Esophagus squamous epithelium (tissue), 5 donors: ENCODE data around the gene PLA2G7. TPM values are rescaled to one million over a fixed set of nuclear protein-coding genes. Genes with fewer than 3 reads are reported as not detected.
A peak's percentile ranks its signal among the peaks of the same experiment; 100 is the strongest.

Source experiments
- DNase-seq: peaks from one replicate; lab custom pipeline; 2025; lab: John Stamatoyannopoulos, UW
- H3K27ac ChIP-seq, 4 donors: fragments of 200-600 bp; sonication (generic); one replicate each; pipeline ENCODE4 v1.5.1; 2016 to 2019; ENCODE audit warnings: mild to moderate bottlenecking in 1 of 4
- H3K27me3 ChIP-seq, 4 donors: fragments of 200-600 bp; sonication (generic); 1 replicate in 3 of 4; 2 replicates in 1 of 4; pipeline versions ENCODE4 v1.5.1 to v1.6.0; 2017 to 2021; ENCODE audit warnings: antibody characterized with exemption in 1 of 4
- H3K36me3 ChIP-seq, 3 donors: fragments of 200-600 bp; sonication (generic); one replicate each; pipeline ENCODE4 v1.5.1; 2016 to 2019
- H3K4me1 ChIP-seq, 3 donors: fragments of 200-600 bp; sonication (generic); one replicate each; pipeline ENCODE4 v1.5.1; 2017 to 2019
- H3K4me3 ChIP-seq, 4 donors: fragments of 200-600 bp; sonication (generic); 1 replicate in 3 of 4; 2 replicates in 1 of 4; pipeline ENCODE4 v1.5.1; 2016 to 2019; ENCODE audit warnings: mild to moderate bottlenecking in 2 of 4, moderate library complexity in 1 of 4
- H3K9me3 ChIP-seq, 3 donors: fragments of 200-600 bp; sonication (generic); one replicate each; pipeline ENCODE4 v1.5.1; 2016 to 2019
- POLR2A ChIP-seq, 4 donors: fragments of 450-650 bp; IDR thresholded peaks; one replicate each; pipeline ENCODE4 v1.6.1; 2017; ENCODE audit warnings: antibody characterized with exemption in 4 of 4, mild to moderate bottlenecking in 4 of 4, moderate library complexity in 3 of 4
- WGBS, 2 donors: methylation state at CpG; one replicate each; pipeline ENCODE4 v1.1.5; 2018; 5-methylcytosine and 5-hydroxymethylcytosine counted together
- intact Hi-C: fragments of 100-400 bp; cut with DNase I; formaldehyde crosslinking; loops from one replicate; pipeline ENCODE4 v1.15.0; 2022
- total RNA-seq, 4 donors: library from RNA; depleted of rRNA; stranded (reverse); fragments of >200 nt; gene quantifications; one replicate each; pipeline ENCODE4 v1.1.0, GENCODE V29; 2016
- TF ChIP-seq, protein P1 (sequence below), 6 experiments: fragments of 450-650 bp in 4 of 6; fragments of 200-600 bp in 2 of 6; sonication (generic) in 2 of 6; IDR thresholded peaks; one replicate each; pipeline ENCODE4 v1.5.1; 2016 to 2019; ENCODE audit warnings: antibody characterized with exemption in 6 of 6, mild to moderate bottlenecking in 4 of 6, moderate library complexity in 4 of 6
- donor health status: DM: yes; HTN: yes; CAD: no.

The PLA2G7 gene
- total RNA-seq: under 1 TPM in 2 of 4 donors, not detected in 2; 0.19 to 0.44 TPM

DNA sequence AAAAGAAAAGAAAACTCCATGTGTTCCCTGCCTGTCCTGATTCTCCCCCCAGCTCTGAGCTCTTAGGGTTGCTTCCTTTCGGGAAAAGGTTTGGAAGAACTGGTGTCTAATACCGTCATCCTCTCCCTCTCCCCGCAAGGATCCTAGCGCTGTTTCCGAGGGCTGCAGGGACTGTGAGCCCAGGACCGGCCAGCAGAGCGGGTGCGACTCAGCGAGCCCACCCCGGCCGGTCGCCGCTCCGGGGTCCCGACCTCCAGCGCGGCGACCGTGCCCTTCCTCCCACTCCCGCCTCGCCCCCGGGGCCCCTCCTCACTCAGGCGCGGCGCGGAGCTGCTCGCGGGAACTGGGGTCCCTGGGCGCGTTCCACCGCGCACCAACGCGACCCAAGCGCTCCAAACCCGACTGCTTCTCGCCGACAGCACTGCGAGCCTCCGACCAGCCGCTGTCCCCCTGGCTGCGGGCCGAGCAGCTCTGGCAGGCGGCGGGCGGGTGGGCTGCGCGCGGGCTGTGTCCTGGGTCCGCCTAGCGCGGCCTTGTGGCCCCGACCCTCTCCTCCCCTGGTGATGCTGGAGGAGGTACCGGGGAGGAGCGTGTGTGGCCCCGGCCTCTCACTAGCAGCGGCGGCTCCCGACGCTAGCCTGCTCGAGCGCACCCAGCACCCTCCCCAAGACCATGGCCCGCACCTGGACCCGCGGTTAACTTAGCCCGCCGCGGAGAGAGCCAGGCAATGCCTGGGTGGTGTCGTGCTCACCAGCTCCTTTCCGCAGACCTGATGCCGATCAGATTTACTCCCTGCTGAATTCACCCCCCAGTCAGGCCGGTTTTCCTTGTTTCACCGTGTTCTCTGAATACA is at the start of gene PLA2G7:
TSS of gene PLA2G7 (minus strand) at position 509 of the 853 bp plus-strand sequence. CDS start 12,484 bp downstream, outside the sequence.
- no peak for DNase-seq

DNA sequence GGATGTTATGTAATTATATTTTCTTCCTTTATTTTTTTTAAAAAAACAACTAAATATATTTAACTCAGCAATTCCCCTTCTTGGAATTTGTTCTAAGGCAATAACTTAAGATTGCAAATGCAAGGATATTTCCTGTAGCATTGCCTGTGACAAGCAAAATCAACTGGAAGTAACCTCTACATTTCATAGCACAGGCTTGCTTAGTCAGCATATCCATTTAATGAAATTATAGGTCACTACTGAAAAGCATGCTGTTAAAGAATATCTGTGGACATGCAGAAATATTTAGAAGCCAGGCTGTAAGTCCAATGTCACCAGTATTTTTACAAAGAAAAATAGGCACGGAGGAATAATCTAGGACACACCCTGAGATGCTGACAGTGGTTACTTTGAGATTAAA is 49.4 kb upstream of the PLA2G7 start:
- intact Hi-C loops: no loop called here
- TF ChIP-seq, protein P1, sequence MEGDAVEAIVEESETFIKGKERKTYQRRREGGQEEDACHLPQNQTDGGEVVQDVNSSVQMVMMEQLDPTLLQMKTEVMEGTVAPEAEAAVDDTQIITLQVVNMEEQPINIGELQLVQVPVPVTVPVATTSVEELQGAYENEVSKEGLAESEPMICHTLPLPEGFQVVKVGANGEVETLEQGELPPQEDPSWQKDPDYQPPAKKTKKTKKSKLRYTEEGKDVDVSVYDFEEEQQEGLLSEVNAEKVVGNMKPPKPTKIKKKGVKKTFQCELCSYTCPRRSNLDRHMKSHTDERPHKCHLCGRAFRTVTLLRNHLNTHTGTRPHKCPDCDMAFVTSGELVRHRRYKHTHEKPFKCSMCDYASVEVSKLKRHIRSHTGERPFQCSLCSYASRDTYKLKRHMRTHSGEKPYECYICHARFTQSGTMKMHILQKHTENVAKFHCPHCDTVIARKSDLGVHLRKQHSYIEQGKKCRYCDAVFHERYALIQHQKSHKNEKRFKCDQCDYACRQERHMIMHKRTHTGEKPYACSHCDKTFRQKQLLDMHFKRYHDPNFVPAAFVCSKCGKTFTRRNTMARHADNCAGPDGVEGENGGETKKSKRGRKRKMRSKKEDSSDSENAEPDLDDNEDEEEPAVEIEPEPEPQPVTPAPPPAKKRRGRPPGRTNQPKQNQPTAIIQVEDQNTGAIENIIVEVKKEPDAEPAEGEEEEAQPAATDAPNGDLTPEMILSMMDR (IDR thresholded peaks at IDR 0.05): no peak
- no peak for TF ChIP-seq POLR2A (IDR thresholded peaks at IDR 0.05)
- Histone ChIP-seq H3K9me3 (no peaks in the 10 kb centered on the region), H3K4me1 (no peaks in the 10 kb centered on the region), H3K27ac (no peak overlapping the region), H3K4me3 (no peak overlapping the region), H3K36me3 (no peaks in the 10 kb centered on the region), H3K27me3 (no peaks in the 10 kb centered on the region)
- WGBS, 2 donors: 70 to 77% methylated on average over 1 of the region's 1 CpG
- no peak for DNase-seq

More for the DNA sequence above, at the start of gene PLA2G7:
- Histone ChIP-seq H3K4me3 (peak within 1 kb of the TSS; percentile 35 to 71 (median 48)), H3K27ac (no peak within 1 kb of the TSS), H3K9me3 (no peaks in the 10 kb centered on the region), H3K4me1 (peaks cover 3 to 16% (median 14%) of the 10 kb centered on the region in 3 donors), H3K36me3 (no peaks in the 10 kb centered on the region), H3K27me3 (peaks cover 0 to 65% (median 2%) of the 10 kb centered on the region in 4 donors)
- WGBS, 2 donors: 2 to 10% methylated on average over 11 to 19 of the region's 73 CpGs
- intact Hi-C loops: no loop called here
- peak in 1 of 4 donors; percentile 45 for TF ChIP-seq POLR2A (IDR thresholded peaks at IDR 0.05)
- TF ChIP-seq, protein P1 (IDR thresholded peaks at IDR 0.05): no peak

DNA sequence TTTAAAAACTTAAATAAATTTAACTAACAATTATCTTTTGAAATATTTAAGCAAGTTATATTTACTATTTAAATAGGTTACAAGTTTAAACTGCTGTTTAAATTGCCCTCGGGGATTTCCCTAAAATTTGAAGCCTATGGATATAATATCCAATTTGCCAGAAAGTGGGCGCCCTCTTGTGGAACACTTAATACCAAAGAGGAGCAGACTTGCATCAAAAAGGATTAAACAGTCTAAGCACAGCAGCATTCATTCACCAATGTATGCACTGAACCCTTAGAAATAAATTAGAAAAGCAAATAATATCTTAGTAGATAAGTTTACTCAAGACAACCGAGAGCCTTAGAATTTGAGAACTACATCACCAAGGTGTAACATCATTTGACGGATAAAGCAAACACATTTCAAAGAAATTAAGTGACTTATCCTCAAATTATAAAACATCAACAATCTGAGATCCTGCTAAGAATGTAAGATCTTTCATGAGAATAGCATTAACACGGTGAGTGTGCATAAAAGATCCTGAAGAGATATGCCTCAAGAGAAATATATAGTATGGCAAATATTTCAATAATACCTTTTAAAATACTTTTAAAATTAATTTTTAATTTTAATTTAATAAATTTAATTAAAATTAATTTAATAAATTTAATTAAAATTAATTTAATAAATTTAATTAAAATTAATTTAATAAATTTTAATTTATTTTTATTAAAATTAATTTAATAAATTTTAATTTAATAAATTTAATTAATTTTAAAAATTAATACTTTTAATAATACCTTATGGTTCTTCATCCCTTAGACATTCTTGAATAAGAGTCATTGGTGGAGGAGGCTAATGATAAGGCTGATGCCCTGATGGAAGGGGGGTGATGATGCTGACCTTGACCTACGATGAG is 46.6 kb upstream of the PLA2G7 start:
- TF ChIP-seq, protein P1 (IDR thresholded peaks at IDR 0.05): peak; percentile 25 to 69 (median 52)
- no peak for TF ChIP-seq POLR2A (IDR thresholded peaks at IDR 0.05)
- DNase-seq: no peak
- WGBS, 2 donors: 29 to 33% methylated on average over 6 of the region's 6 CpGs
- Histone ChIP-seq H3K27me3 (no peaks in the 10 kb centered on the region), H3K4me3 (no peak overlapping the region), H3K4me1 (no peaks in the 10 kb centered on the region), H3K27ac (no peak overlapping the region), H3K9me3 (no peaks in the 10 kb centered on the region), H3K36me3 (no peaks in the 10 kb centered on the region)
- intact Hi-C loops: no loop called here

DNA sequence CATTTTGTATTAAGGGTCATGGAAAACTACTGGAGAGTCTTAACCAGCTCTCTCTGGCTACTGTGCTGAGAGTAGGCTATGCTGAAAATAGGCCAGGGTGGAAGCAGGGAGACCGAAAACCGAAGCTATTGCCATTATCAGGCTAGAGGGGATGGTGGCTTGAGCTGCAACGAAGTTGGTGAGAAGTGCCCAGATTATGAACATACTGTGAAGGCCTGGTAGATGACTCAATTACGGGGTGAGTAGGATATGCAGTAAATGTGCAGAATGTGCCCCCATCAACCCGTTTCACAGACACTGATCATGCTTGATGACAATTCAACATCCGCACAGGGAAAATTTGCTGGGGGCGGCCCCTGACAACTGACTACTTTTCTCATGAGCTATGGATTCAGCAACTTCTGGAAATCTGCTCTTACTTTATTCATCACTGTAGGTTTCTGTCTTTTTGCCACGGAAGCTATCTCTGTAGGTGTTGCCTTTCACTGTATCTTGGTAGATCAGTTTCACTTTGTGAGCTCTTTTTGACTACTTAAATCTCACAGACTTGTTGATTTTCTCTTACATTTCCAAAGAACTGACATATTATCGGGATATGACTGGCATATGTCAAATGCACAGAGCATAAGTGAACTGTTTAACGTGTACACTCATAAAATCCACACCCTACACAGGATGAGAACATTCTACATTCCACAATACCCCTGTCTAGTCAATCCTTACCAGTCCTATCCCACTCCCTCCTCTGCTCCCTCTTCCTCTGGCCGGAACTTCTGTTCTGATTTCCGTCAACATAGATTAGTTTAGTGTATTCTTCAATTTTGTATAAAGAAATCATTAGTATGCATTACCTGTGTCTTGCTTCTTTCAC is 42.5 kb upstream of the PLA2G7 start:
- intact Hi-C loops: no loop called here
- WGBS, 2 donors: 79 to 91% methylated on average over 12 of the region's 12 CpGs
- TF ChIP-seq, protein P1 (IDR thresholded peaks at IDR 0.05): no peak
- no peak for TF ChIP-seq POLR2A (IDR thresholded peaks at IDR 0.05)

More for the DNA sequence above, 42.5 kb upstream of the PLA2G7 start:
- H3K4me1 ChIP-seq: no peaks in the 10 kb centered on the region
- H3K36me3 ChIP-seq: no peaks in the 10 kb centered on the region
- H3K27ac ChIP-seq: no peak overlapping the region
- DNase-seq: no peak
- no peaks in the 10 kb centered on the region for H3K27me3 ChIP-seq
- no peaks in the 10 kb centered on the region for H3K9me3 ChIP-seq
- H3K4me3 ChIP-seq: no peak overlapping the region
